GM10248 (cell line): ENCODE results near the gene TMEM132C.
"Not testable (repeated sequence)": the region's sequence is repeated elsewhere in the genome, so short reads cannot be mapped to it uniquely, and the experiment has no call there.

Source experiments
- CTCF ChIA-PET: fragments of 300-600 bp; sonication (Branson Sonifier 250); formaldehyde crosslinking; extraction: SDS; loops from one replicate; lab custom pipeline; 2021; ENCODE audit warnings: antibody characterized with exemption; lab: Yijun Ruan, JAX
- POLR2A ChIA-PET: fragments of 350-650 bp; sonication (Branson Sonifier 250); formaldehyde crosslinking; extraction: SDS; loops from one replicate; lab custom pipeline; 2020; ENCODE audit warnings: antibody characterized with exemption; lab: Yijun Ruan, JAX
- DNase-seq: peaks from one replicate; pipeline ENCODE4 v3.0.0; 2012; ENCODE audit errors: extremely low spot score
- TF ChIP-seq, protein P1 (sequence below): IDR thresholded peaks from 2 replicates; pipeline ENCODE4 v1.5.1; 2012; ENCODE audit warnings: mild to moderate bottlenecking, low read depth; ENCODE audit errors: extremely low read depth, missing control alignments, control extremely low read depth

TMEM132C gene

DNA sequence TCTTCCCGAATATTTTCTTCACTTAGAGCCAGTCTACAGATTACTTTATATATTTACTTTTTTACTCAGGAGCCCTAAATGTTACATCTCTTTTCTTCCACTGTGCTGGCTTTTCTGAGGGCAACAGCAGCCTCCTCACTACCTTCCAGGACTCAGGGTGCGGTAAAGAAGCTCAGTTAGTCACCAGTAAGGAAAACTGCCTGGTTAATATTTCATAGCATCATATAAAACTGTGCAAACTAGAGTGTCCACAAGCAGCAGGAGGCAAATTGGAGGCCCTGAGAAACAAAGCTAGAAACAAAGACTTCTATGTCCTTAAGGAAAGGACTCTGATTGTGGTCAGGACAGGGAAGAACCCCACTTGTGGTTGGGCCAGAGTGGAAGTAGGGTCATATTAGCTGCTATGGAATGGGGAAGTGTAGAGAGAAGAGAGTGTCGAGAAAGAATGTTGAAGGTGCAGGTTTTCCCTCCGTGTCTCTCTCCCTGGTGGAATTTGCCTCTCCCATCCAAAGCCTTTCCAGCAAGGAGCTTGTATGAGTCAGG, 336.7 kb downstream of the TMEM132C start:
- TF ChIP-seq, protein P1, sequence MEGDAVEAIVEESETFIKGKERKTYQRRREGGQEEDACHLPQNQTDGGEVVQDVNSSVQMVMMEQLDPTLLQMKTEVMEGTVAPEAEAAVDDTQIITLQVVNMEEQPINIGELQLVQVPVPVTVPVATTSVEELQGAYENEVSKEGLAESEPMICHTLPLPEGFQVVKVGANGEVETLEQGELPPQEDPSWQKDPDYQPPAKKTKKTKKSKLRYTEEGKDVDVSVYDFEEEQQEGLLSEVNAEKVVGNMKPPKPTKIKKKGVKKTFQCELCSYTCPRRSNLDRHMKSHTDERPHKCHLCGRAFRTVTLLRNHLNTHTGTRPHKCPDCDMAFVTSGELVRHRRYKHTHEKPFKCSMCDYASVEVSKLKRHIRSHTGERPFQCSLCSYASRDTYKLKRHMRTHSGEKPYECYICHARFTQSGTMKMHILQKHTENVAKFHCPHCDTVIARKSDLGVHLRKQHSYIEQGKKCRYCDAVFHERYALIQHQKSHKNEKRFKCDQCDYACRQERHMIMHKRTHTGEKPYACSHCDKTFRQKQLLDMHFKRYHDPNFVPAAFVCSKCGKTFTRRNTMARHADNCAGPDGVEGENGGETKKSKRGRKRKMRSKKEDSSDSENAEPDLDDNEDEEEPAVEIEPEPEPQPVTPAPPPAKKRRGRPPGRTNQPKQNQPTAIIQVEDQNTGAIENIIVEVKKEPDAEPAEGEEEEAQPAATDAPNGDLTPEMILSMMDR, result no peak
- CTCF ChIA-PET, result no interaction called here
- no peak for DNase-seq
- POLR2A ChIA-PET, result no interaction called here

DNA sequence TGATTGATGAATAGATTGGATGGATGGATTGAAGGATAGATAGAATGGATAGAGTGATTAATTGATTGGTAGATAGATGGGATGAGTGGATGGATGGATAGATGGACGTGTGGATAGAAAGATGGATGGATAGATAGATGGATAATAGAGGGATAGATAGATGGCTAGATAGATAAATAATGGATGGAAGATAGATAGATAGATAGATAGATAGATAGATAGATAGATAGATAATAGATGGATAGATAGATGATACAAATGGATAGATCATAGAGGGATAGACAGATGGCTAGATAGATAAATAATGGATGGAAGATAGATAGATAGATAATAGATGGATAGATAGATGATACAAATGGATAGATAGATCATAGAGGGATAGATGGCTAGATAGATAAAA, 337.2 kb downstream of the TMEM132C start:
- POLR2A ChIA-PET, DNase-seq, CTCF ChIA-PET: not testable (repeated sequence)

DNA sequence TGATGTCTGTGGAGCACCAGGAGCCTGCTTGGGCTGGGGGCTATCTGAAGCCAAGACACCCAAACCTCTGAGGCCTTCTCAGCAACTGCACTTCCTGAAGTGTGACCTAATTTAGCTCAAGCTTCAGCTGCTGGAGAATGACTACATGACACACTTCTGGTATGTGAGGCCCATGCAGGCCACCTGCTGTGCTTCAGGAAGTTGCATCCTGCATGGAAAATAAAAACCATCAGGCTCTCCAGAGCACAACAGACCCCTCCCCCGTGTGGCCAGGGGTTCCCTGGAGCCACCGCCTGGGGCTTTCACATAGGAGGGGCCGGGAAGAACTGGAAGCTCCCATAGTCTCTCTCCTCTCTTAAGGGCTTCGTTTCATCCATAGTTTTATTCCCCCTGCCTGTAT, 339.1 kb downstream of the TMEM132C start:
- TF ChIP-seq, protein P1, result no peak
- no peak for DNase-seq
- POLR2A ChIA-PET, result no interaction called here
- CTCF ChIA-PET, result no interaction called here

DNA sequence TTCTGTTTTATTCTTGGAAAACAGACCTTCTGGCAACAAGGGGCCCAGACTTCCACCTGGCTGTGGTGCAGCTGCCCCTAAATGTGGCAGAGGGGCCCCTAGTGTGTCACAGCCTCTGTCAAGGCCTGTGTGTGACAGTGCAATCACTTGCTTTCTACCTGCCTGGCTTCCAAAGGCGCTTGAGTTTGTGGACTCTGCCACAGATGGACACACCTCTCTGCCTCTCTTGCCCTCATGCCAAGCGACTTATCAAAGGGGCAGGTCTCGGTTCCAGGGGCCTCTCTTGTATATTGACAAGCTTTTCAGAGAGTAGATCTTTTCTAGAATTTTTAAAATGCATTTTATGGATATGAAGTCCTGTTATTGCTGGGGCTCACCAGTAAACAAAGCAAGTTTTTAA, 339.6 kb downstream of the TMEM132C start:
- DNase-seq, result no peak
- TF ChIP-seq, protein P1, result no peak
- ChIA-PET CTCF (no interaction called here), POLR2A (no interaction called here)

DNA sequence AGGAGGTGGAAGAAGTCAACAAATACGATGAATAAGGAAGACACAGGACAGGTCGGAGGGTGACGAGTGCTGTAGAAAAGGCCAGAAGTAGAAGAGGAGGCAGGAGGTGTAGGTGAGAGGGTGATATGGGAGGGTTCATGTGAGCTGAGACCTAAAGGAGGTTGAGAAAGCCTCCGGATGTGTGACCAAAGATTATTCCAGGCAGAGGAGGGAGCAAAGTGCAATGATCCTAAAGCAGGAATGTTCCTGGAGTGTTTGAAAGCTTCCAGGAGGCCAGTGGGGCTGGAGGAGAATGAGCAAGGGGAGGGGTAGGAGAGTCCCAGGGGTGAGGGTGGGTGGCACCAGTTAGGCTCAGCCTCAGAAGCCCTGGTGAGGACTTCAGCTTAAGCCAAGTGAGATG, 340.0 kb downstream of the TMEM132C start:
- TF ChIP-seq, protein P1, result no peak
- CTCF ChIA-PET, result no interaction called here
- POLR2A ChIA-PET, result no interaction called here
- no peak for DNase-seq

GRCh38 chr12:128607641-128608040, 340.7 kb downstream of the TMEM132C start:
- ChIA-PET POLR2A (no interaction called here), CTCF (no interaction called here)
- TF ChIP-seq, protein P1, result no peak
- no peak for DNase-seq

- TF ChIP-seq, protein P1, result no peak
- DNase-seq, result no peak
- POLR2A ChIA-PET, result no interaction called here
- CTCF ChIA-PET, result interaction anchor here (1.1 kb wide), 1 partner anchor 14 kb away, joined by 3 read pairs; no protein-coding TSS in a partner anchor
Observed at GRCh38 chr12:128609861-128610260, 342.9 kb downstream of the TMEM132C start.
